A673 (cell line): ENCODE data around the gene ACSS1. TPM values are rescaled to one million over a fixed set of nuclear protein-coding genes. Genes with fewer than 3 reads are reported as not detected.

ENCODE experiments used
- BruUV-seq: library from RNA; stranded (reverse); fragments of 400-500 nt; replicated peaks from 2 replicates; lab custom pipeline; 2021; lab: Mats Ljungman, UMichigan
- CTCF ChIA-PET: fragments of 300-600 bp; sonication (Branson Sonifier 250); formaldehyde crosslinking; loops from one replicate; lab custom pipeline; 2022; ENCODE audit warnings: antibody characterized with exemption; lab: Charles Lee
- POLR2A ChIA-PET: fragments of 300-600 bp; sonication (Branson Sonifier 250); formaldehyde crosslinking; loops from one replicate; lab custom pipeline; 2022; ENCODE audit warnings: antibody characterized with exemption; ENCODE audit not compliant: low non-redundant PET; lab: Charles Lee
- DNase-seq: peaks from one replicate; pipeline ENCODE4 v3.0.0-alpha.2; 2015; ENCODE audit warnings: low spot score
- H3K27ac ChIP-seq: fragments of 200-600 bp; sonication (generic); 2 replicates; pipeline ENCODE4 v1.5.1; 2016; ENCODE audit warnings: mixed run types, low read depth, mild to moderate bottlenecking, mixed read lengths, antibody characterized with exemption, low read length; ENCODE audit not compliant: poor library complexity, severe bottlenecking
- H3K27me3 ChIP-seq: fragments of 200-600 bp; sonication (generic); replicated peaks from 2 replicates; pipeline ENCODE4 v1.6.1; 2017; ENCODE audit warnings: mixed run types, low read depth, mild to moderate bottlenecking, mixed read lengths, antibody characterized with exemption, low read length; ENCODE audit not compliant: insufficient read depth, poor library complexity
- H3K36me3 ChIP-seq: fragments of 200-600 bp; sonication (generic); 2 replicates; pipeline ENCODE4 v1.6.1; 2016; ENCODE audit warnings: mixed run types, mild to moderate bottlenecking, mixed read lengths, antibody characterized with exemption, low read length; ENCODE audit not compliant: insufficient read depth, poor library complexity, severe bottlenecking
- H3K4me1 ChIP-seq: fragments of 200-600 bp; sonication (generic); 2 replicates; pipeline ENCODE4 v1.6.1; 2017; ENCODE audit warnings: mixed run types, mild to moderate bottlenecking, mixed read lengths, antibody characterized with exemption, low read length; ENCODE audit not compliant: insufficient read depth, poor library complexity, severe bottlenecking
- H3K4me3 ChIP-seq: fragments of 200-600 bp; sonication (generic); 2 replicates; pipeline ENCODE4 v1.5.1; 2016; ENCODE audit warnings: low read depth, mixed run types, mild to moderate bottlenecking, mixed read lengths, low read length; ENCODE audit not compliant: poor library complexity, severe bottlenecking
- H3K9me3 ChIP-seq: fragments of 200-600 bp; sonication (generic); 2 replicates; pipeline ENCODE4 v1.6.1; 2016; ENCODE audit warnings: mixed run types, low read depth, mild to moderate bottlenecking, mixed read lengths, antibody characterized with exemption, low read length; ENCODE audit not compliant: poor library complexity, severe bottlenecking
- CTCF ChIP-seq: fragments of 300-800, 200-600 bp; sonication (generic); conservative IDR thresholded peaks from 2 replicates; pipeline ENCODE4 v1.5.1; 2017; ENCODE audit warnings: low read depth, mild to moderate bottlenecking, antibody characterized with exemption, low read length, moderate library complexity, mixed read lengths
- EZH2 ChIP-seq: fragments of 200-600 bp; sonication (generic); IDR thresholded peaks from 2 replicates; pipeline ENCODE4 v1.6.1; 2017; ENCODE audit warnings: borderline replicate concordance, low read depth, mild to moderate bottlenecking, mixed read lengths, antibody characterized with exemption, low read length; ENCODE audit not compliant: poor library complexity, severe bottlenecking
- intact Hi-C: fragments of 100-400 bp; cut with micrococcal nuclease; formaldehyde crosslinking; loops from one replicate; pipeline ENCODE4 v1.10.0; 2022; ENCODE audit not compliant: unreplicated experiment
- total RNA-seq: library from RNA; stranded (reverse); gene quantifications from 2 replicates; pipeline ENCODE4 v1.2.3, GENCODE V29; 2021

ACSS1 gene
- total RNA-seq, 1 experiment from 2014 or later, result 3.9 TPM

- no TSS peak for BruUV-seq
- Histone ChIP-seq H3K9me3 (peaks cover 3% of the 10 kb centered on the region), H3K27ac (no peak overlapping the region), H3K36me3 (peaks cover 28% of the 10 kb centered on the region), H3K4me3 (no peak overlapping the region), H3K4me1 (no peaks in the 10 kb centered on the region), H3K27me3 (no peaks in the 10 kb centered on the region)
- TF ChIP-seq CTCF, result no peak
- TF ChIP-seq EZH2, result no peak
- POLR2A ChIA-PET, result no interaction called here
- intact Hi-C loops, result no loop called here
- CTCF ChIA-PET, result interaction anchor here (0.6 kb wide), 1 partner anchor 415 kb away, joined by 6 read pairs; no protein-coding TSS in a partner anchor
- DNase-seq, result no peak
These were observed 78.6 kb downstream of the ACSS1 start for GRCh38 chr20:24979036-24979960.

- ChIA-PET POLR2A (no interaction called here), CTCF (interaction anchor here (0.6 kb wide), 1 partner anchor 414 kb away, joined by 6 read pairs; no protein-coding TSS in a partner anchor)
- H3K27me3 ChIP-seq, result no peaks in the 10 kb centered on the region
- peaks cover 3% of the 10 kb centered on the region for H3K9me3 ChIP-seq
- no peak overlapping the region for H3K27ac ChIP-seq
- no peak for DNase-seq
- H3K4me1 ChIP-seq, result no peaks in the 10 kb centered on the region
- TF ChIP-seq EZH2, result no peak
- no peak for TF ChIP-seq CTCF
- no peak overlapping the region for H3K4me3 ChIP-seq
- intact Hi-C loops, result no loop called here
- peaks cover 27% of the 10 kb centered on the region for H3K36me3 ChIP-seq
- BruUV-seq, result no TSS peak
These were observed 79.4 kb downstream of the ACSS1 start for GRCh38 chr20:24978513-24978912.

GRCh38 chr20:24977797-24978196 lies 80.1 kb downstream of the ACSS1 start:
- CTCF ChIA-PET, result no interaction called here
- Histone ChIP-seq H3K27me3 (no peaks in the 10 kb centered on the region), H3K27ac (no peak overlapping the region), H3K36me3 (peaks cover 22% of the 10 kb centered on the region), H3K4me3 (no peak overlapping the region), H3K9me3 (peaks cover 3% of the 10 kb centered on the region), H3K4me1 (no peaks in the 10 kb centered on the region)
- intact Hi-C loops, result no loop called here
- POLR2A ChIA-PET, result no interaction called here
- DNase-seq, result no peak
- TF ChIP-seq CTCF, result no peak
- no peak for TF ChIP-seq EZH2
- no TSS peak for BruUV-seq
